Upper lobe of left lung (tissue), 6 donors: ENCODE measurements around the gene MYO3B. TPM values are rescaled to one million over a fixed set of nuclear protein-coding genes. Genes with fewer than 3 reads are reported as not detected.

Source experiments
- ATAC-seq, 2 donors: fragments of 200-7000 bp; cut with Tn5 transposase; one replicate each; pipeline ENCODE4 v1.9.1; 2022; ENCODE audit warnings: mild to moderate bottlenecking in 2 of 2, moderate library complexity in 2 of 2; ENCODE audit not compliant: low FRiP score in 2 of 2
- DNase-seq, 2 donors: peaks; one replicate each; pipeline ENCODE4 v3.0.0-alpha.2; 2019 to 2020
- H3K27ac ChIP-seq, 4 donors: fragments of 200-600 bp; sonication (generic); one replicate each; pipeline ENCODE4 v1.5.1; 2016 to 2019
- H3K27me3 ChIP-seq, 4 donors: fragments of 200-600 bp; sonication (generic); one replicate each; pipeline ENCODE4 v1.5.1; 2017 to 2019
- H3K36me3 ChIP-seq, 4 donors: fragments of 200-600 bp; sonication (generic); one replicate each; pipeline ENCODE4 v1.5.1; 2016 to 2019
- H3K4me1 ChIP-seq, 4 donors: fragments of 200-600 bp; sonication (generic); one replicate each; pipeline ENCODE4 v1.5.1; 2018 to 2019
- H3K4me3 ChIP-seq, 4 donors: fragments of 200-600 bp; sonication (generic); one replicate each; pipeline ENCODE4 v1.5.1; 2017 to 2019; ENCODE audit warnings: mild to moderate bottlenecking in 2 of 4, moderate library complexity in 1 of 4
- H3K9me3 ChIP-seq, 4 donors: fragments of 200-600 bp; sonication (generic); one replicate each; pipeline ENCODE4 v1.5.1; 2018 to 2019
- EP300 ChIP-seq, 4 donors: sonication (generic); formaldehyde crosslinking; IDR thresholded peaks; one replicate each; pipeline ENCODE4 v1.5.1; 2017; ENCODE audit warnings: antibody characterized with exemption in 4 of 4, control low read depth in 2 of 4
- POLR2A ChIP-seq, 4 donors: fragments of 450-650 bp; IDR thresholded peaks; one replicate each; pipeline ENCODE4 v1.5.1; 2016 to 2017; ENCODE audit warnings: antibody characterized with exemption in 4 of 4, mild to moderate bottlenecking in 2 of 4
- POLR2AphosphoS5 ChIP-seq, 2 donors: sonication (generic); formaldehyde crosslinking; IDR thresholded peaks; one replicate each; pipeline ENCODE4 v1.5.1; 2017; ENCODE audit warnings: antibody characterized with exemption in 2 of 2
- WGBS, 2 donors: methylation state at CpG; one replicate each; pipeline ENCODE4 v1.1.5; 2017 to 2018; 5-methylcytosine and 5-hydroxymethylcytosine counted together
- total RNA-seq, 6 donors: library from RNA; depleted of rRNA in 4 of 6; stranded (reverse); fragments of >200 nt in 4 of 6; gene quantifications; one replicate each; pipeline versions ENCODE4 v1.1.0 to v1.2.1, GENCODE V29; 2016 to 2021
- TF ChIP-seq, protein P1 (sequence below), 6 experiments: fragments of 450-650 bp in 4 of 6; fragments of 200-600 bp in 2 of 6; sonication (generic) in 2 of 6; IDR thresholded peaks; one replicate each; pipeline ENCODE4 v1.5.1; 2016 to 2019; ENCODE audit warnings: antibody characterized with exemption in 6 of 6
- donor health status: DM: no; HTN: no; CAD: no; lungs with moderate emphysema.
- donor health status: DM: no; HTN: yes; CAD: no; lungs with severe emphysema.

The MYO3B gene
- total RNA-seq, 6 donors from 2014 or later, result 0.09 to 0.20 (median 0.13) TPM; not detected in 3

DNA sequence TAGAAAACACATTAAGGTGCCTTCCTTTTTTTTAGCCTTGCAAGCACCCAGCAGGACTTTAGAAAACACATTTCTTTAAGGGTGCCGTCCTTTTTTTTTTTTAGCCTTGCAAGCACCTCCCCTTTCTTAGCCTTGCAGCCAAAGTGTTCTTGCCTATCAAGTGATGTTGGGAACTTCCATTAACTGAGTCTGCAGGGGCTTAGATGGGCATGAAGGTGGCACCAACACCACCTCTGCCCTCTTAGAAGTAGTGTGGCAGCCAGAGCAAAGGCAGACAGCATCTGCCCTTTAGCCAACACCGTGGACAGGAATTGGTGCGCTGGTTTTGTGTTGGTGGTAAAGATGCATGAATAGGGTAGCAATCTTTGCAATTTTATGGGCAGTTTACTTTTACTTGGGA lies 325.6 kb downstream of the MYO3B start:
- ATAC-seq, result no peak
- H3K27ac ChIP-seq, result no peak overlapping the region
- TF ChIP-seq, protein P1, sequence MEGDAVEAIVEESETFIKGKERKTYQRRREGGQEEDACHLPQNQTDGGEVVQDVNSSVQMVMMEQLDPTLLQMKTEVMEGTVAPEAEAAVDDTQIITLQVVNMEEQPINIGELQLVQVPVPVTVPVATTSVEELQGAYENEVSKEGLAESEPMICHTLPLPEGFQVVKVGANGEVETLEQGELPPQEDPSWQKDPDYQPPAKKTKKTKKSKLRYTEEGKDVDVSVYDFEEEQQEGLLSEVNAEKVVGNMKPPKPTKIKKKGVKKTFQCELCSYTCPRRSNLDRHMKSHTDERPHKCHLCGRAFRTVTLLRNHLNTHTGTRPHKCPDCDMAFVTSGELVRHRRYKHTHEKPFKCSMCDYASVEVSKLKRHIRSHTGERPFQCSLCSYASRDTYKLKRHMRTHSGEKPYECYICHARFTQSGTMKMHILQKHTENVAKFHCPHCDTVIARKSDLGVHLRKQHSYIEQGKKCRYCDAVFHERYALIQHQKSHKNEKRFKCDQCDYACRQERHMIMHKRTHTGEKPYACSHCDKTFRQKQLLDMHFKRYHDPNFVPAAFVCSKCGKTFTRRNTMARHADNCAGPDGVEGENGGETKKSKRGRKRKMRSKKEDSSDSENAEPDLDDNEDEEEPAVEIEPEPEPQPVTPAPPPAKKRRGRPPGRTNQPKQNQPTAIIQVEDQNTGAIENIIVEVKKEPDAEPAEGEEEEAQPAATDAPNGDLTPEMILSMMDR (IDR thresholded peaks at IDR 0.05), result no peak
- TF ChIP-seq POLR2AphosphoS5 (IDR thresholded peaks at IDR 0.05), result no peak
- TF ChIP-seq EP300 (IDR thresholded peaks at IDR 0.05), result no peak
- TF ChIP-seq POLR2A (IDR thresholded peaks at IDR 0.05), result no peak
- no peak overlapping the region for H3K4me3 ChIP-seq
- DNase-seq, result no peak
- H3K9me3 ChIP-seq, result no peaks in the 10 kb centered on the region
- H3K27me3 ChIP-seq, result no peaks in the 10 kb centered on the region
- H3K4me1 ChIP-seq, result peaks cover 0 to 11% (median 5%) of the 10 kb centered on the region in 4 donors
- no peaks in the 10 kb centered on the region for H3K36me3 ChIP-seq
- WGBS, 2 donors, result 52 to 68% methylated on average over 2 to 3 of the region's 3 CpGs

DNA sequence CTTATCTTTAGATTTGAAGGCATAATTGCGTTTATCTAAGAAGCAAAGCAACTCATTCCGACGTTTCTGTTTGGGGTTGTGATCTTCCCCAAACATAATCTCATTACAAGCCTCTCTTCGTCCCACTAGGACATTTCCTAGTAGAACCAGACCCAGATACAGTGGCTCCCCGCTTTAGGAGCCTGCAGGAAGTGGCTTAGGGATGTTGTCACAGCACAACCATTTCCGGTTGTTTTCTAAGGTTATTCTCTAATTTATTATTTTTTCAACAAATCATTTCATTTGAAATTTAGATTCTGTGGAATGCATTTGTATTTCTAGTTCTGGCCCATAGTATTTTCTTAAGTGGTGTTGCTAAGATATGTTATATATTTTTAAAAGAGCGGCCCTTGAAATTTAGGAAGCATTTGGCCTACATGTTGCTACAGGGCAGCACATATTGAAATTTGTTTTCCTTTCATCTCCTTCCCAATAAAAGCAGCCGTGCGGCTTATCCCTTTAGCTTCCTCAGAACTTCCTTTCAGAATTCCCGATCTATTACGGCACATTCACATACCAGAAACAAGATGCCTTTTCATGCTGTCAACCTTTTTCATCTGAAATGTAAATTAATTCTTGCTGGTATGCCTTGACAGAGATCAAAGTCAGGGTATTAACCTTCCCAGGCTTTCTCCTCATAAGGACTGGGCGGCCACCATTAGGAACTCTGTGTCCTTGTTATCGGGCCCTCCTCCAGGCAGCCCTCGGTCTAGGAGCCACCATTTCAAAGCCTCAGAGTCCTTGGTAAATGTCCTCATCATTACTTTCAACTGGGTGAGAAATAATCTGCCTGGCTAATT lies 326.2 kb downstream of the MYO3B start:
- Histone ChIP-seq H3K36me3 (no peaks in the 10 kb centered on the region), H3K4me3 (no peak overlapping the region), H3K4me1 (peaks cover 0 to 11% (median 5%) of the 10 kb centered on the region in 4 donors), H3K9me3 (no peaks in the 10 kb centered on the region), H3K27ac (no peak overlapping the region), H3K27me3 (no peaks in the 10 kb centered on the region)
- TF ChIP-seq POLR2AphosphoS5 (IDR thresholded peaks at IDR 0.05) (no peak), POLR2A (IDR thresholded peaks at IDR 0.05) (no peak), EP300 (IDR thresholded peaks at IDR 0.05) (no peak)
- TF ChIP-seq, protein P1 (IDR thresholded peaks at IDR 0.05), result no peak
- WGBS, 2 donors, result 75 to 76% methylated on average over 14 of the region's 14 CpGs
- ATAC-seq (no peak), DNase-seq (no peak)

DNA sequence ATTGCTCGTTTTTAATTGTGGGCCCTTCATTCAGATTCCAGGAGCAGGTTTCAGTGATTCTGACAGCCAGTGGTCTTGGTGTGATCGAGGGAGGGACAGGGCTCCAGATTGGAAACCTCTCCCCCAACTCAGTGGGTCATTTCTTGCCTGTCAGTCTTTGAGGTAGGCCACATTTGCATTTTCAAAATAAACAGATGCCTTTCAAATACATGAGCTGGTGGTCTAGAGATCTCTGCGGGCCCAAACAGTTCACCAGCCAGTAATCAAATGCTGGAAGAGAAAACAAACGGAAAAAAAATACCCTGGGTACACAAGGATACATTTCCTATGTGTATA lies 326.8 kb downstream of the MYO3B start:
- ATAC-seq, result no peak
- Histone ChIP-seq H3K4me1 (peaks cover 0 to 11% (median 5%) of the 10 kb centered on the region in 4 donors), H3K4me3 (no peak overlapping the region), H3K27ac (no peak overlapping the region), H3K27me3 (no peaks in the 10 kb centered on the region), H3K36me3 (no peaks in the 10 kb centered on the region), H3K9me3 (no peaks in the 10 kb centered on the region)
- DNase-seq, result no peak
- 81 to 82% methylated on average over 4 of the region's 4 CpGs for WGBS, 2 donors
- TF ChIP-seq POLR2AphosphoS5 (IDR thresholded peaks at IDR 0.05) (no peak), POLR2A (IDR thresholded peaks at IDR 0.05) (no peak), EP300 (IDR thresholded peaks at IDR 0.05) (no peak)
- TF ChIP-seq, protein P1 (IDR thresholded peaks at IDR 0.05), result no peak

DNA sequence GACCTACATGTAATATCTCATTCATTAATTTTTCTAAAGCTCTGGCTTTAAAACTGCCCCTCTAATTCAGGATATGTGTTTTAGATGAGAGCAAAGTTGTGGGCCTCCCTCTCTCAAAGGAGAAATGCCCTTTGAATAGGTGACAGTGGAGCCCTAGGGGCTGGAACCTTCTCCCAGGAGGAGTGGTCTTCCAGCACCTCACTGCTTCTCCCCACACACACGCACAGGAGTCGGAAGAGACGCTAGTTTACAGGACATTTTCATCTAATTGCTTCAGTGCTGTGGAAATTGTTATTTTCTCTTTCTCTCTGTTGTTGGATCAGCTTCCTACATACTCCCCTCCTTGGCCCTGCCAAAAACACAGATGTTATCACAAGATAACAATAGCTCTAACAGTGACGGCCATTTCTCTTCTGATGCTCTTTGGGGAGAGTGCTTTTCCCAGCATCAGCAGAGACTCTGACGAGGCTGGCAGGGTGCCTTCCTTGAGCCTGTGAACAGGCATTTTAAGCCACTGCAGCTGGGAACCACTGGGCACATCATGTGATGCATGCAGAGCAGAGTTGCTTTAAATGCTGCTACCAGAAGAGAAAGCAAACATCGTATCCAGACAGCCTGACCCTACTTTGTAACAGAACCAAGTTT lies 327.8 kb downstream of the MYO3B start:
- no peak for TF ChIP-seq POLR2A (IDR thresholded peaks at IDR 0.05)
- TF ChIP-seq, protein P1 (IDR thresholded peaks at IDR 0.05), result no peak
- TF ChIP-seq POLR2AphosphoS5 (IDR thresholded peaks at IDR 0.05), result peak in 1 of 2 donors; percentile 26
- no peak for TF ChIP-seq EP300 (IDR thresholded peaks at IDR 0.05)
- DNase-seq (peak in 1 of 2 donors; percentile 34), ATAC-seq (peak in 1 of 2 donors; percentile 71)
- Histone ChIP-seq H3K9me3 (no peaks in the 10 kb centered on the region), H3K27me3 (no peaks in the 10 kb centered on the region), H3K4me3 (no peak overlapping the region), H3K4me1 (peaks cover 0 to 11% (median 5%) of the 10 kb centered on the region in 4 donors), H3K27ac (peak overlapping the region in 2 of 4 donors; percentile 14 to 51), H3K36me3 (no peaks in the 10 kb centered on the region)
- WGBS, 2 donors, result 37 to 42% methylated on average over 6 of the region's 6 CpGs
